OCI-LY1 (cell line): Measurements from ENCODE around the gene CPT1B.

Source experiments
- H2AFZ ChIP-seq: fragments of 200-600 bp; sonication (generic), shearing (Covaris generic); 2 replicates; pipeline ENCODE4 v1.6.0; 2014; ENCODE audit warnings: antibody characterized with exemption, mild to moderate bottlenecking, low read length
- H3F3A ChIP-seq: fragments of 200-600 bp; sonication (generic), shearing (Covaris generic); 2 replicates; pipeline ENCODE4 v1.6.0; 2014; ENCODE audit warnings: mild to moderate bottlenecking, antibody characterized with exemption, low read length, moderate library complexity; ENCODE audit not compliant: insufficient read depth
- H3K27ac ChIP-seq: fragments of 200-600 bp; sonication (generic); 2 replicates; pipeline ENCODE4 v1.5.1; 2014; ENCODE audit warnings: low read length, mixed run types, mild to moderate bottlenecking, low read depth; ENCODE audit not compliant: poor library complexity, severe bottlenecking
- H3K27me3 ChIP-seq: fragments of 200-600 bp; sonication (generic); 2 replicates; pipeline ENCODE4 v1.6.0; 2014; ENCODE audit warnings: antibody characterized with exemption, mild to moderate bottlenecking, low read length, moderate library complexity; ENCODE audit not compliant: insufficient read depth
- H3K36me3 ChIP-seq: fragments of 200-600 bp; sonication (generic); 2 replicates; pipeline ENCODE4 v1.6.1; 2014; ENCODE audit warnings: mild to moderate bottlenecking, antibody characterized with exemption, low read length, moderate library complexity, mixed read lengths; ENCODE audit not compliant: insufficient read depth
- H3K4me1 ChIP-seq: fragments of 200-600 bp; sonication (generic); 2 replicates; pipeline ENCODE4 v1.5.1; 2014; ENCODE audit warnings: mild to moderate bottlenecking, low read length, moderate library complexity; ENCODE audit not compliant: insufficient read depth, severe bottlenecking
- H3K4me2 ChIP-seq: fragments of 200-600 bp; sonication (generic), shearing (Covaris generic); 2 replicates; pipeline ENCODE4 v1.6.1; 2014; ENCODE audit warnings: low read length
- H3K4me3 ChIP-seq: fragments of 200-600 bp; sonication (generic); 2 replicates; pipeline ENCODE4 v1.5.1; 2014; ENCODE audit warnings: low read length, low read depth, mild to moderate bottlenecking, mixed read lengths; ENCODE audit not compliant: poor library complexity, severe bottlenecking
- H3K79me2 ChIP-seq: fragments of 200-600 bp; shearing (Covaris generic); 2 replicates; pipeline ENCODE4 v1.6.1; 2016; ENCODE audit warnings: mixed run types, low read length, mixed read lengths; ENCODE audit not compliant: insufficient read depth
- H3K9ac ChIP-seq: fragments of 200-600 bp; sonication (generic), shearing (Covaris generic); 2 replicates; pipeline ENCODE4 v1.6.1; 2014; ENCODE audit warnings: mild to moderate bottlenecking, low read length, mixed read lengths
- H3K9me2 ChIP-seq: fragments of 200-600 bp; sonication (generic), shearing (Covaris generic); 2 replicates; pipeline ENCODE4 v1.6.1; 2014; ENCODE audit warnings: low read depth, mild to moderate bottlenecking, low read length, mixed read lengths
- H3K9me3 ChIP-seq: fragments of 200-600 bp; shearing (Covaris generic); 2 replicates; pipeline ENCODE4 v1.6.1; 2014; ENCODE audit warnings: low read length, mixed read lengths
- H4K20me1 ChIP-seq: fragments of 200-600 bp; sonication (generic), shearing (Covaris generic); 2 replicates; pipeline ENCODE4 v1.6.0; 2016; ENCODE audit warnings: mild to moderate bottlenecking, low read length; ENCODE audit not compliant: insufficient read depth
- CTCF ChIP-seq: fragments of 200-600 bp; sonication (generic), shearing (Covaris generic); IDR thresholded peaks from 2 replicates; pipeline ENCODE4 v1.5.1; 2017; ENCODE audit warnings: mild to moderate bottlenecking, antibody characterized with exemption, low read length, moderate library complexity, mixed read lengths
- EZH2 ChIP-seq: fragments of 200-600 bp; sonication (generic), shearing (Covaris generic); IDR thresholded peaks from 2 replicates; pipeline ENCODE4 v1.8.0; 2017; ENCODE audit warnings: borderline replicate concordance, mixed run types, mild to moderate bottlenecking, antibody characterized with exemption, low read length, moderate library complexity, mixed read lengths

The CPT1B gene

GRCh38 chr22:50581031-50581949 lies 3.1 kb upstream of the CPT1B start:
- TF ChIP-seq EZH2 (no peak), CTCF (no peak)
- Histone ChIP-seq H3F3A (no peaks in the 10 kb centered on the region), H3K9ac (peak overlapping the region; percentile 94), H3K9me2 (no peaks in the 10 kb centered on the region), H3K4me3 (peak overlapping the region; percentile 80), H3K4me1 (peaks cover 17% of the 10 kb centered on the region), H3K9me3 (no peaks in the 10 kb centered on the region), H3K27ac (peak overlapping the region; percentile 74), H3K27me3 (no peaks in the 10 kb centered on the region), H2AFZ (no peak overlapping the region), H3K36me3 (peaks cover 50% of the 10 kb centered on the region), H4K20me1 (no peaks in the 10 kb centered on the region), H3K4me2 (peak overlapping the region; percentile 99), H3K79me2 (0 out of 2 replicates have a peak, but pooled peaks cover 5% of the 10 kb centered on the region)

- Histone ChIP-seq H3K9me2 (no peaks in the 10 kb centered on the region), H3K36me3 (peaks cover 62% of the 10 kb centered on the region), H3K9me3 (no peaks in the 10 kb centered on the region), H3K4me2 (no peak overlapping the region), H3K79me2 (0 out of 2 replicates have a peak, but pooled peaks cover 5% of the 10 kb centered on the region), H3K4me3 (no peak overlapping the region), H3K27ac (no peak overlapping the region), H3K27me3 (no peaks in the 10 kb centered on the region), H2AFZ (no peak overlapping the region), H4K20me1 (no peaks in the 10 kb centered on the region), H3K4me1 (peaks cover 17% of the 10 kb centered on the region), H3K9ac (no peak overlapping the region), H3F3A (no peaks in the 10 kb centered on the region)
- TF ChIP-seq CTCF (no peak), EZH2 (no peak)
Observed at GRCh38 chr22:50579752-50580151, 1.5 kb upstream of the CPT1B start.

- H3K4me2 ChIP-seq, result no peak overlapping the region
- 0 out of 2 replicates have a peak, but pooled peaks cover 5% of the 10 kb centered on the region for H3K79me2 ChIP-seq
- H2AFZ ChIP-seq, result no peak overlapping the region
- peaks cover 15% of the 10 kb centered on the region for H3K4me1 ChIP-seq
- no peaks in the 10 kb centered on the region for H3K27me3 ChIP-seq
- H3K27ac ChIP-seq, result no peak overlapping the region
- H3K36me3 ChIP-seq, result peaks cover 64% of the 10 kb centered on the region
- no peaks in the 10 kb centered on the region for H4K20me1 ChIP-seq
- TF ChIP-seq CTCF, result no peak
- no peak for TF ChIP-seq EZH2
- H3K9me2 ChIP-seq, result no peaks in the 10 kb centered on the region
- H3K9ac ChIP-seq, result no peak overlapping the region
- no peaks in the 10 kb centered on the region for H3K9me3 ChIP-seq
- H3F3A ChIP-seq, result no peaks in the 10 kb centered on the region
- no peak overlapping the region for H3K4me3 ChIP-seq
Observed at GRCh38 chr22:50578776-50579310, 616 bp upstream of the CPT1B start.
